OCI-LY1 (cell line): ENCODE results near the gene SLAIN2.

Source experiments
- H2AFZ ChIP-seq: fragments of 200-600 bp; sonication (generic), shearing (Covaris generic); 2 replicates; pipeline ENCODE4 v1.6.0; 2014; ENCODE audit warnings: antibody characterized with exemption, mild to moderate bottlenecking, low read length
- H3F3A ChIP-seq: fragments of 200-600 bp; sonication (generic), shearing (Covaris generic); 2 replicates; pipeline ENCODE4 v1.6.0; 2014; ENCODE audit warnings: mild to moderate bottlenecking, antibody characterized with exemption, low read length, moderate library complexity; ENCODE audit not compliant: insufficient read depth
- H3K27ac ChIP-seq: fragments of 200-600 bp; sonication (generic); 2 replicates; pipeline ENCODE4 v1.5.1; 2014; ENCODE audit warnings: low read length, mixed run types, mild to moderate bottlenecking, low read depth; ENCODE audit not compliant: poor library complexity, severe bottlenecking
- H3K27me3 ChIP-seq: fragments of 200-600 bp; sonication (generic); 2 replicates; pipeline ENCODE4 v1.6.0; 2014; ENCODE audit warnings: antibody characterized with exemption, mild to moderate bottlenecking, low read length, moderate library complexity; ENCODE audit not compliant: insufficient read depth
- H3K36me3 ChIP-seq: fragments of 200-600 bp; sonication (generic); 2 replicates; pipeline ENCODE4 v1.6.1; 2014; ENCODE audit warnings: mild to moderate bottlenecking, antibody characterized with exemption, low read length, moderate library complexity, mixed read lengths; ENCODE audit not compliant: insufficient read depth
- H3K4me1 ChIP-seq: fragments of 200-600 bp; sonication (generic); 2 replicates; pipeline ENCODE4 v1.5.1; 2014; ENCODE audit warnings: mild to moderate bottlenecking, low read length, moderate library complexity; ENCODE audit not compliant: insufficient read depth, severe bottlenecking
- H3K4me2 ChIP-seq: fragments of 200-600 bp; sonication (generic), shearing (Covaris generic); 2 replicates; pipeline ENCODE4 v1.6.1; 2014; ENCODE audit warnings: low read length
- H3K4me3 ChIP-seq: fragments of 200-600 bp; sonication (generic); 2 replicates; pipeline ENCODE4 v1.5.1; 2014; ENCODE audit warnings: low read length, low read depth, mild to moderate bottlenecking, mixed read lengths; ENCODE audit not compliant: poor library complexity, severe bottlenecking
- H3K79me2 ChIP-seq: fragments of 200-600 bp; shearing (Covaris generic); 2 replicates; pipeline ENCODE4 v1.6.1; 2016; ENCODE audit warnings: mixed run types, low read length, mixed read lengths; ENCODE audit not compliant: insufficient read depth
- H3K9ac ChIP-seq: fragments of 200-600 bp; sonication (generic), shearing (Covaris generic); 2 replicates; pipeline ENCODE4 v1.6.1; 2014; ENCODE audit warnings: mild to moderate bottlenecking, low read length, mixed read lengths
- H3K9me2 ChIP-seq: fragments of 200-600 bp; sonication (generic), shearing (Covaris generic); 2 replicates; pipeline ENCODE4 v1.6.1; 2014; ENCODE audit warnings: low read depth, mild to moderate bottlenecking, low read length, mixed read lengths
- H3K9me3 ChIP-seq: fragments of 200-600 bp; shearing (Covaris generic); 2 replicates; pipeline ENCODE4 v1.6.1; 2014; ENCODE audit warnings: low read length, mixed read lengths
- H4K20me1 ChIP-seq: fragments of 200-600 bp; sonication (generic), shearing (Covaris generic); 2 replicates; pipeline ENCODE4 v1.6.0; 2016; ENCODE audit warnings: mild to moderate bottlenecking, low read length; ENCODE audit not compliant: insufficient read depth
- CTCF ChIP-seq: fragments of 200-600 bp; sonication (generic), shearing (Covaris generic); IDR thresholded peaks from 2 replicates; pipeline ENCODE4 v1.5.1; 2017; ENCODE audit warnings: mild to moderate bottlenecking, antibody characterized with exemption, low read length, moderate library complexity, mixed read lengths
- EZH2 ChIP-seq: fragments of 200-600 bp; sonication (generic), shearing (Covaris generic); IDR thresholded peaks from 2 replicates; pipeline ENCODE4 v1.8.0; 2017; ENCODE audit warnings: borderline replicate concordance, mixed run types, mild to moderate bottlenecking, antibody characterized with exemption, low read length, moderate library complexity, mixed read lengths

Gene SLAIN2

GRCh38 chr4:48321312-48321711 lies 20.0 kb upstream of the SLAIN2 start:
- Histone ChIP-seq H2AFZ (no peak overlapping the region), H3K27ac (no peak overlapping the region), H3K9me3 (no peaks in the 10 kb centered on the region), H3F3A (no peaks in the 10 kb centered on the region), H3K4me3 (no peak overlapping the region), H3K4me2 (no peak overlapping the region), H3K27me3 (no peaks in the 10 kb centered on the region; the same call in 1 of the 2 replicates), H3K4me1 (no peaks in the 10 kb centered on the region), H3K79me2 (no peaks in the 10 kb centered on the region), H3K9me2 (no peaks in the 10 kb centered on the region), H3K36me3 (no peaks in the 10 kb centered on the region), H4K20me1 (no peaks in the 10 kb centered on the region), H3K9ac (no peak overlapping the region)
- TF ChIP-seq CTCF (no peak), EZH2 (no peak)

- no peak overlapping the region for H3K9ac ChIP-seq
- no peaks in the 10 kb centered on the region for H3K9me3 ChIP-seq
- H3K27ac ChIP-seq = no peak overlapping the region
- H2AFZ ChIP-seq = no peak overlapping the region
- H3K4me2 ChIP-seq = no peak overlapping the region
- no peak overlapping the region for H3K4me3 ChIP-seq
- H3K79me2 ChIP-seq = no peaks in the 10 kb centered on the region
- no peaks in the 10 kb centered on the region for H3F3A ChIP-seq
- no peak for TF ChIP-seq CTCF
- no peak for TF ChIP-seq EZH2
- H3K27me3 ChIP-seq = no peaks in the 10 kb centered on the region; the same call in 1 of the 2 replicates
- H4K20me1 ChIP-seq = no peaks in the 10 kb centered on the region
- no peaks in the 10 kb centered on the region for H3K9me2 ChIP-seq
- no peaks in the 10 kb centered on the region for H3K36me3 ChIP-seq
- no peaks in the 10 kb centered on the region for H3K4me1 ChIP-seq
Observed at GRCh38 chr4:48322063-48322462, 19.3 kb upstream of the SLAIN2 start.

- no peak for TF ChIP-seq CTCF
Observed at GRCh38 chr4:48324281-48324680, 17.0 kb upstream of the SLAIN2 start.

More at GRCh38 chr4:48324281-48324680, 17.0 kb upstream of the SLAIN2 start:
- no peaks in the 10 kb centered on the region for H3K36me3 ChIP-seq
- H2AFZ ChIP-seq = no peak overlapping the region
- H3K27me3 ChIP-seq = no peaks in the 10 kb centered on the region; the same call in 1 of the 2 replicates
- H3K9ac ChIP-seq = no peak overlapping the region
- H3K9me3 ChIP-seq = no peaks in the 10 kb centered on the region
- H3F3A ChIP-seq = no peaks in the 10 kb centered on the region
- no peak overlapping the region for H3K27ac ChIP-seq
- H3K4me1 ChIP-seq = no peaks in the 10 kb centered on the region
- H3K4me3 ChIP-seq = no peak overlapping the region
- no peaks in the 10 kb centered on the region for H3K9me2 ChIP-seq
- H3K4me2 ChIP-seq = no peak overlapping the region
- H4K20me1 ChIP-seq = no peaks in the 10 kb centered on the region
- H3K79me2 ChIP-seq = no peaks in the 10 kb centered on the region
